OCI-LY1 (cell line): Measurements from ENCODE around the gene LONRF2.

Experiments used
- CTCF ChIP-seq: fragments of 200-600 bp; sonication (generic), shearing (Covaris generic); IDR thresholded peaks from 2 replicates; pipeline ENCODE4 v1.5.1; 2017; ENCODE audit warnings: mild to moderate bottlenecking, antibody characterized with exemption, low read length, moderate library complexity, mixed read lengths
- EZH2 ChIP-seq: fragments of 200-600 bp; sonication (generic), shearing (Covaris generic); IDR thresholded peaks from 2 replicates; pipeline ENCODE4 v1.8.0; 2017; ENCODE audit warnings: borderline replicate concordance, mixed run types, mild to moderate bottlenecking, antibody characterized with exemption, low read length, moderate library complexity, mixed read lengths

- TF ChIP-seq CTCF (no peak), EZH2 (no peak)
These were observed 33.3 kb downstream of the LONRF2 start for GRCh38 chr2:100289020-100289419.
